ENCODE measurements around the gene KBTBD8. TPM values are rescaled to one million over a fixed set of nuclear protein-coding genes. Genes with fewer than 3 reads are reported as not detected.

KBTBD8 gene, protein sequence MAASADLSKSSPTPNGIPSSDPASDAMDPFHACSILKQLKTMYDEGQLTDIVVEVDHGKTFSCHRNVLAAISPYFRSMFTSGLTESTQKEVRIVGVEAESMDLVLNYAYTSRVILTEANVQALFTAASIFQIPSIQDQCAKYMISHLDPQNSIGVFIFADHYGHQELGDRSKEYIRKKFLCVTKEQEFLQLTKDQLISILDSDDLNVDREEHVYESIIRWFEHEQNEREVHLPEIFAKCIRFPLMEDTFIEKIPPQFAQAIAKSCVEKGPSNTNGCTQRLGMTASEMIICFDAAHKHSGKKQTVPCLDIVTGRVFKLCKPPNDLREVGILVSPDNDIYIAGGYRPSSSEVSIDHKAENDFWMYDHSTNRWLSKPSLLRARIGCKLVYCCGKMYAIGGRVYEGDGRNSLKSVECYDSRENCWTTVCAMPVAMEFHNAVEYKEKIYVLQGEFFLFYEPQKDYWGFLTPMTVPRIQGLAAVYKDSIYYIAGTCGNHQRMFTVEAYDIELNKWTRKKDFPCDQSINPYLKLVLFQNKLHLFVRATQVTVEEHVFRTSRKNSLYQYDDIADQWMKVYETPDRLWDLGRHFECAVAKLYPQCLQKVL
- 1 to 10 TPM; 8.3 TPM for total RNA-seq

DNA sequence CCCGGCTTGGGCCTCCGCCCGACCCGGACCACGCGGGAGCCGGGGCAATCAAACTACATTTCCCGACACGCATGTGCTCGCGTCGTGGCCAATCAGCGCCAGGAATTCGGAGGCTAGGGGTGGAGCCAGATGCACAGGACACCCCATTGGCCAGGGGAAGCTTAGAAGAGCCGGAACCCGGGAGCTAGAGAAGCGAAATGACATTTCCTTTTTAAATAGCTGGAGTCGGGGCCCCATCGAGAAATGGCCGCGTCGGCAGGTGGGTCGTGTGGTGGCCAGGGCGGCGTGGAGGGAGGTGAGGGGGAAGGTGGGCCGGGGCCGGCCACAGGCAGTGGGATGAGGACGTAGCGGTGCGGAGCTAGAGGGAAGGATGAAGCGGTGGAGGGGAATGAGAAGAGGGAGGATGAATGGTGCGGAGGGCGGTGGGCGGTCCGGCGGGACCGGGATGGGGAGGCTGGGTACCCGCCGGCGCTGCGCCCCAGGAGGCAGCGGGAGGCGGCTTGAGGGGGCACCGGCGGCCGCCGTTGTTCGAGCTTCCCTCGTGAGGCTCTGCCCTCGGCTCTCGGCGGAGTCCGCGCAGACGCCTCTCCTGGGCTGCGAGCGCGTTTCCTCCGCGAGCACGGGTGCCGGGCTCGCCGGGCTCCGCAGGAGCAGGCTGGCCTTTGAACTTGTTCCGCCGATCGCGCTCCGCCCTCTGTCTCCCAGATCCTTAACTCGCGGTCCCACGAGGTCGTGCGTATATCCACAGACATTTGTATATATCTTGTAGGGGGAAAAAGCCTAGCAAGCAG is at the start of gene KBTBD8:
Gene KBTBD8 (plus strand): TSS at position 195 of the 791 bp plus-strand sequence. CDS start 49 bp downstream, at position 244.
- Mint-ChIP-seq H3K4me3 (peak within 1 kb of the TSS; percentile 83), H3K27me3 (peaks cover 24% of the 10 kb centered on the region), H3K4me1 (peaks cover 32% of the 10 kb centered on the region), H3K36me3 (ENCODE audit: low read depth) (peaks cover 7% of the 10 kb centered on the region), H3K9me3 (no peaks in the 10 kb centered on the region), H3K27ac (peak within 1 kb of the TSS; percentile 94)
- DNase-seq: peak; percentile 98
- ChIA-PET POLR2A (interaction anchor here (0.6 kb wide), 1 partner anchor 466 kb away, joined by 6 read pairs; no protein-coding TSS in a partner anchor), CTCF (interaction anchor here (0.6 to 1.8 kb wide), 7 partner anchors 9 to 658 kb away, joined by 3 to 7 read pairs (median 3); no protein-coding TSS in a partner anchor)

DNA sequence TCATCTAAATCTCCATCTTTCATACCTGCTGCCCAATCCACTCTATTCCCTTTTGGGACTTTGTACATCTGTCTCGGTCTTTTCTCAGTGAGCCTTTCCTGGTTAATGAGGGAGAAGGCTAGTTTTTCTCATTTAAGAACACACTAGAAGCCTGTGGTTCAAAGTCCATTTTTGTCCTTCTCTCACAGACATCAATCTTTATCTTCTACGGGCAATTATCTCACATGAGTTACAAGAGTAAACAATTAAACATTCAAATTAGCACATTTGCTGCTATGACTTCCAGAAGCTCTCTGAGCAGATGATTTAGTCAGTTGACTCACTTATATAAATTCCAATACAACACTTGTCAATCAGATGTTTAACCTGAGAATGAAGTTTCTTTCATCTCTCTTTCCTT is 49.3 kb upstream of the KBTBD8 start:
- no peaks in the 10 kb centered on the region for H3K4me1 Mint-ChIP-seq
- H3K27me3 Mint-ChIP-seq: peaks cover 7% of the 10 kb centered on the region
- no peak overlapping the region for H3K27ac Mint-ChIP-seq
- no peak for DNase-seq
- POLR2A ChIA-PET: no interaction called here
- H3K4me3 Mint-ChIP-seq: no peak overlapping the region
- H3K9me3 Mint-ChIP-seq: no peaks in the 10 kb centered on the region
- no peaks in the 10 kb centered on the region for H3K36me3 Mint-ChIP-seq (ENCODE audit: low read depth)
- CTCF ChIA-PET: no interaction called here

DNA sequence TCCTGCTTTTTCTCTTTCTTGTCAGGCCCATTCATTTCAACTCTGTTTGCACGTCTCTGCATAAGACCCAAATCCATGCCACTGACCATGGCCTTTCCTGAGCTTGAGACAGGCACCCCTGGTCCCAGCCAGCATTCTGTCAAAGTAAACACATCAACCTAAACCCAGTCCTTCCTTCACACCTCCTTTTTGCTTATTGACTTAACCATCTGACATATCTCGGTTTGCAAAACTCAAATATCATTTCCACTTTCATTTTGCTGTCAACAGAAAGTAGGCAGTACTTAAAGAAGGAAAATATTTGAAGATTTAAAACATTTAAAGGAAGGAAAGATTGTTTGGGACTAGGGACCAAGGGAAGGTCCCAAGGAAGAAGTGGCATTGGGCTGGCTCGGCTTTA is 48.2 kb upstream of the KBTBD8 start:
- Mint-ChIP-seq H3K27me3 (peaks cover 4% of the 10 kb centered on the region), H3K9me3 (no peaks in the 10 kb centered on the region), H3K4me3 (no peak overlapping the region), H3K4me1 (no peaks in the 10 kb centered on the region), H3K27ac (no peak overlapping the region), H3K36me3 (ENCODE audit: low read depth) (no peaks in the 10 kb centered on the region)
- DNase-seq: no peak
- ChIA-PET POLR2A (no interaction called here), CTCF (no interaction called here)

DNA sequence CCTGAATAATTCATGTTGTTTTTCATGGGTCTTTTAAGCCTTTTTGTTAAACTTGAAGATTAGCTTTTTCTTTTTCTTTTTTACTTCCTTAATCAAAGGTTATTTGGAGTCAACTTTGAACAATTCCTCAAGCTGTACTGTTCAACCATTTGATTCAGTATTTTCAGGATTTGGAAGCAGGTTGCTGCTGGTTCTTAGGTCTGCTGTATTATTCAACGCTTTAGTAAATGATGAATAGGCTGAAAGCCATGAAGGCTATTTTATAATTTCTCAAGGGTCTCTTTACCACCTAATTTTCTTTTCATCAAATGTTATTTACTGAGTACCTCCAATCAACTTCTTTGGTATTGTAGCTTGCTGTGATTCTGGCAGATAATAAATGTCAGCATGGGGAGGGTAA is 45.8 kb upstream of the KBTBD8 start:
- Mint-ChIP-seq H3K9me3 (no peaks in the 10 kb centered on the region), H3K36me3 (ENCODE audit: low read depth) (no peaks in the 10 kb centered on the region), H3K4me1 (no peaks in the 10 kb centered on the region), H3K4me3 (no peak overlapping the region), H3K27ac (no peak overlapping the region), H3K27me3 (peaks cover 4% of the 10 kb centered on the region)
- ChIA-PET CTCF (no interaction called here), POLR2A (no interaction called here)
- DNase-seq: no peak

DNA sequence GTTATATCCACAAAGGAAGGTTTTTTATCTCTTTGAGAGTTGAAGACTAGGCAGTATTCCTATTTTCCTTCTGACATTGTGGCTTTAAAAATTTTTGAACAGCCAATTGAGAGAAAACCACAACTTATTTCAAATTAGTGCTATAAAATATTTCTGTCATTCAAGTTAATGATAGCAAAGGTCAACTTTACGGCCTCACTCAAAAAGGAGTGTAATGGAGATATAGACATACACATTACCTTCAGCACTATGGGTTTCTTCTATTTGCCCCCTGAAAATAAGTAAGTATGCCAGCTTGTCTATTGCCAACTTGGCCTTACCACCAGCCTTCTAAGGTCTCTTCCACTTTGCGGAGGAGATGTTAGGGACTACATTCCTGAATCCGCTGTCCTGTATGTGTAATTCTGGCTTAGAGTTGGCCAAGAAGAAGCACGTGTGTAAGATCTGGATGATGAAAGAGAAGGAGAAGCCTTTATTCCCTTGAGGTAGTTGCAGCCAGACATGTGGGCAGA is 44.1 kb upstream of the KBTBD8 start:
- ChIA-PET POLR2A (no interaction called here), CTCF (no interaction called here)
- peaks cover 4% of the 10 kb centered on the region for H3K27me3 Mint-ChIP-seq
- H3K4me3 Mint-ChIP-seq: no peak overlapping the region
- no peaks in the 10 kb centered on the region for H3K9me3 Mint-ChIP-seq
- H3K27ac Mint-ChIP-seq: no peak overlapping the region
- no peak for DNase-seq
- no peaks in the 10 kb centered on the region for H3K36me3 Mint-ChIP-seq (ENCODE audit: low read depth)
- no peaks in the 10 kb centered on the region for H3K4me1 Mint-ChIP-seq

DNA sequence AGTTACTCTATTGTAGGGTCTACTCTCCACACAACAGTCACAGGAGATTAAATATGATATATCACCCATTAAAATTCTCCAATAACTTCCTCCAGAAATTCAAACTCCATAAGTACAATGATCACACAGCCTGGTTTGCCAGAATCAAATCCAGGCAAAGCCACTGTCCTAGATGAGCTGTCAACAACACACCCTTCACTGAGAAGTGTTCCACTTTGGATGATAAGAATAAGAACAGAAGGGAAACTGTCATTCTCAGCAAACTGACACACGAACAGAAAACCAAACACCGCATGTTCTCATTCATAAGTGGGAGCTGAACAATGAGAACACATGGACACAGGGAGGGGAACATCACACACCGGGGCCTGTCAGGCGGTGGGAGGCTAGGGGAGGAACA is 41.4 kb upstream of the KBTBD8 start:
- DNase-seq: no peak
- H3K4me3 Mint-ChIP-seq: no peak overlapping the region
- CTCF ChIA-PET: interaction anchor here (1.4 kb wide), 1 partner anchor 16 kb away, joined by 3 read pairs; no protein-coding TSS in a partner anchor
- H3K36me3 Mint-ChIP-seq (ENCODE audit: low read depth): no peaks in the 10 kb centered on the region
- no peak overlapping the region for H3K27ac Mint-ChIP-seq
- POLR2A ChIA-PET: no interaction called here
- H3K27me3 Mint-ChIP-seq: peaks cover 4% of the 10 kb centered on the region
- H3K4me1 Mint-ChIP-seq: no peaks in the 10 kb centered on the region
- no peaks in the 10 kb centered on the region for H3K9me3 Mint-ChIP-seq

DNA sequence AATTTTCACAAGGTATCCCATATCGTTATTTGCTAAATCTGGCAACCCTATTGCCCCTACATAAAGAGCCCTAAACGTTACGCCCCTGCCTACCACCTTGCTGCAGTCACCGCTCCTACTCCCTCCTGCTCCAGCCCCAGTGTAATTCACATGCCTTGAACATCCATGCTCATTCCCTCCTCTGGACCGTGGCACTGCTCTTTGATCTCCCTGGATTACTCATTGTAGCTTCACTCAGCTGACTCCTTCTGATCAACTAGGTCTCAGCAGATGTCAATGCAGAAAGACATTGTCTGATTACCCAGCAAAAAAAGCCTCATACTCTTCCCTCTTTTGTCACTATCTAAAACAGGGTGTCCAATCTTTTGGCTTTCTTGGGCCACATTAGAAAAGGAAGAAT is 40.7 kb upstream of the KBTBD8 start:
- Mint-ChIP-seq H3K27me3 (peaks cover 4% of the 10 kb centered on the region), H3K4me1 (no peaks in the 10 kb centered on the region), H3K36me3 (ENCODE audit: low read depth) (no peaks in the 10 kb centered on the region), H3K27ac (no peak overlapping the region), H3K4me3 (no peak overlapping the region), H3K9me3 (no peaks in the 10 kb centered on the region)
- no peak for DNase-seq
- ChIA-PET POLR2A (no interaction called here), CTCF (no interaction called here)

DNA sequence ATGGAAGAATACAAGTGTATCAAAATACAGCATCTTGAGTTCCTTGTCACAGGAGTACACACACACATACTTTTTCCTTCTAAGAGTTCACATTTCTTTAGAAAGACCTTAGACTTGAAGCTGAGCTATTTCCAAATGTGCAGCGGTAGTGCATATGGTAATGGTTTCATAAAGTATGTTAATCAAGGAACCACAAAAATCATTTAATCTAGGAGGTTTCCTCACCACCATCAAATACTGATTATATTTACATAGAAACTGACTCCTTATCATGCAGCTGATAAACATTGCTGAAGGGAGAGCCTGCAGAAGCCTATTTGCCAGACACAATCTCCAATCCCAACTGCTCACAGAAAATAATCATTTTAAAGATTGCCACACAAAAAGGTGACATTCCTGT is 40.0 kb upstream of the KBTBD8 start:
- H3K4me1 Mint-ChIP-seq: no peaks in the 10 kb centered on the region
- H3K27ac Mint-ChIP-seq: no peak overlapping the region
- no peaks in the 10 kb centered on the region for H3K9me3 Mint-ChIP-seq
- no peak for DNase-seq
- POLR2A ChIA-PET: no interaction called here
- H3K4me3 Mint-ChIP-seq: no peak overlapping the region
- H3K27me3 Mint-ChIP-seq: peaks cover 7% of the 10 kb centered on the region
- CTCF ChIA-PET: no interaction called here
- no peaks in the 10 kb centered on the region for H3K36me3 Mint-ChIP-seq (ENCODE audit: low read depth)

DNA sequence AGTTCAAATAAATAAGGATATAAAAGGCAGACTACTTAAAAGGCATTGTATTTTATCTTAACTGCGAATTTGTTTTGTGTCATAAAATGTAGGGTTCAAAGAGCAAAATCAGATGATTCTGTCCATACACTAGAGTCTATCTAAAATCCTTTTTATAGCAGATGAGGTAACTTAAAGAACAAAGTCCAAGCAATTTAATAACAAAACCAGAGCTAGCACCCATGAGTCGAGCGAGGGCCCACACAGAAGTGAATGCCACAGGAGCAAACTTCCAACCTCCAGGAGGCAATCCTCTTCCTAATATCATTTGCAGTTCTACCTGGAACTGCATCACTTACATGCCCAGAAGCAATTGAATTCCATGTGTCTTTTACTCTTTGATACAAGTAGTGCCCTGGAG is 35.4 kb upstream of the KBTBD8 start:
- no peak for DNase-seq
- ChIA-PET POLR2A (no interaction called here), CTCF (no interaction called here)
- no peaks in the 10 kb centered on the region for H3K9me3 Mint-ChIP-seq
- H3K4me3 Mint-ChIP-seq: no peak overlapping the region
- no peak overlapping the region for H3K27ac Mint-ChIP-seq
- H3K4me1 Mint-ChIP-seq: no peaks in the 10 kb centered on the region
- no peaks in the 10 kb centered on the region for H3K36me3 Mint-ChIP-seq (ENCODE audit: low read depth)
- H3K27me3 Mint-ChIP-seq: peaks cover 9% of the 10 kb centered on the region

DNA sequence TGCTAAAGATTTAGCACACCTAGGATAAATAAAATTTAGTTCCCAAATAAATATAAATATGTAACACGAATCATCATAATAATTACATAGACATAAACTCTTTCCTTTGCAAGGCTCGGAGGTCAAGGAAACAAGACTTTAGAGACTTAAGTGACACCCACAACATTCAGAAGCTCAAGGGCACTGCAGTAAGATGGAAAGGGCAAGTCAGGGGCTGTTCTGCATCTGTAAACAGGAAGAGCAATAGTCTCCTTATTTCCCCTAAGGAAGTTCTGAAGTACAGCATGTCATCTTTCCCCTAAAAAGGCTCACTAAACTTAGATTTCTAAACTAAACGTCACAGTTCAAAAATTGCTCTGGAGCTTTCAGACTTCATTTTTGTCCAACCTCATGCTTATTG is 26.9 kb upstream of the KBTBD8 start:
- peak overlapping the region; percentile 77 for H3K27ac Mint-ChIP-seq
- H3K4me3 Mint-ChIP-seq: peak overlapping the region; percentile 70
- ChIA-PET CTCF (interaction anchor here (0.7 to 1.8 kb wide), 5 partner anchors 14 to 142 kb away, joined by 3 to 14 read pairs (median 5); no protein-coding TSS in a partner anchor), POLR2A (no interaction called here)
- DNase-seq: no peak
- no peaks in the 10 kb centered on the region for H3K9me3 Mint-ChIP-seq
- H3K36me3 Mint-ChIP-seq (ENCODE audit: low read depth): no peaks in the 10 kb centered on the region
- peaks cover 6% of the 10 kb centered on the region for H3K27me3 Mint-ChIP-seq
- H3K4me1 Mint-ChIP-seq: peaks cover 16% of the 10 kb centered on the region

DNA sequence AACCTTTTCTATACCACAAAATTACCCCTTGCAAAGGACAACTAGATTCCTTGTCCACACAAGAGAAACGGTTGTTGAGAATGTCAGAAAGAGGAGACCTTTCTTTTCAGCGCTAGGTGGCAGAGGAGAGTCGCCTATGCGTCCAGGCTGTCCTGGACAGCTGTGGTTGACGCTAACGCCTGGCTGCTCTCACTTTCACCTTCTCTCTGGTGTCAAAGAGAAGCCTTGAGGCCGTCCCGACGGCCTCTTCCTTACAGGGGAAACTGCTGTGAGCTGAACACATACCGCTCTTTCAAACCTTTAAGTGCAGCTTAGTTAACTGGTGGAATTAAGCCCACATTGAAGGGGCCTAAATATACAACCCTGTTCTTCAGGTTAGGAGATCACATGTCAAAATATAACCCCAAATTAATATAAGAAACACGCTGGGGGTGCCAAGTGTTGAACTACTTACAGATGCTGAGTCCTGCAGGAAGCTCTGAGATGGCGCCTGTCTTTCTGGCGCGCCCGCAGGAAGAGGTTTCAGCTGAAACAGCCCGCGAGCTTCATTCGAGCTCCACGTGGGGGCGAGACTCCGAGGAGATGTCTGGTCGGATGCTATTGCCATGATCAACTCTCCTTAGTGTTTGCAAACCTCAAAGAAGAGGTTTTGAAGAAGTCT is 26.1 kb upstream of the KBTBD8 start:
- H3K4me3 Mint-ChIP-seq: peak overlapping the region; percentile 70
- ChIA-PET CTCF (interaction anchor here (0.6 to 1.8 kb wide), 13 partner anchors 9 to 1922 kb away, joined by 3 to 14 read pairs (median 4); partner anchors contain the start of gene KBTBD8), POLR2A (interaction anchor here (0.6 kb wide), 1 partner anchor 292 kb away, joined by 3 read pairs; no protein-coding TSS in a partner anchor)
- no peaks in the 10 kb centered on the region for H3K9me3 Mint-ChIP-seq
- peak overlapping the region; percentile 77 for H3K27ac Mint-ChIP-seq
- no peaks in the 10 kb centered on the region for H3K36me3 Mint-ChIP-seq (ENCODE audit: low read depth)
- peak; percentile 67 for DNase-seq
- H3K27me3 Mint-ChIP-seq: peaks cover 4% of the 10 kb centered on the region
- peaks cover 16% of the 10 kb centered on the region for H3K4me1 Mint-ChIP-seq

DNA sequence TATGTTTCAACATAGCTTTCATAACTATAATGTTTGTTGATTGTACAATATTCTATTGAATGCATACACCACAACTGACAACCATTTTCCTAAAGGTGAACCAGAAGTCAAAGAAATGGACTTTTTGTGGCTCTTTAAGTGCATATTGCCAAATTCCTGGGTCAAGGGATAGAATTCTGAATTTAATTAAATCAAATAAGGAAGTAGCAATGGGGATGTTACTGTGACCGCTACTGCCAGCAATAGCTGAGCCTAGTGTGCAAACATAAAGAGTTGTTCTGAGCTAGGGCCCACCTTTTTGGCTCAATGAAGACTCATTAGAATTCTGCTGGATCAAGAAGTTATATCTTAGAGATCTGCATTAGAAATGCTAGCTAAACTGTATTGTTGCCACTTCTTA is 17.3 kb upstream of the KBTBD8 start:
- Mint-ChIP-seq H3K27me3 (peaks cover 13% of the 10 kb centered on the region), H3K27ac (no peak overlapping the region), H3K4me1 (no peaks in the 10 kb centered on the region), H3K36me3 (ENCODE audit: low read depth) (no peaks in the 10 kb centered on the region), H3K9me3 (no peaks in the 10 kb centered on the region), H3K4me3 (no peak overlapping the region)
- ChIA-PET CTCF (interaction anchor here (0.6 to 1.2 kb wide), 4 partner anchors 9 to 516 kb away, joined by 3 to 5 read pairs (median 4); no protein-coding TSS in a partner anchor), POLR2A (no interaction called here)
- DNase-seq: no peak
